BE2C (cell line): Measurements from ENCODE around the gene CBFA2T3.

Experiments used
- DNase-seq: peaks from one replicate; pipeline ENCODE4 v3.0.0-alpha.2; 2020
- H3K27me3 ChIP-seq: fragments of 250-450 bp; sonication (Bioruptor Pico); 2 replicates; pipeline ENCODE4 v1.5.1; 2020; ENCODE audit warnings: mild to moderate bottlenecking
- H3K36me3 ChIP-seq: fragments of 250-450 bp; sonication (Bioruptor Pico); 2 replicates; pipeline ENCODE4 v1.5.1; 2020; ENCODE audit warnings: mild to moderate bottlenecking
- H3K4me1 ChIP-seq: fragments of 250-450 bp; sonication (Bioruptor Pico); 2 replicates; pipeline ENCODE4 v1.5.1; 2020
- H3K4me3 ChIP-seq: 2 replicates; pipeline ENCODE4 v1.5.1; 2011; ENCODE audit warnings: low read depth, low read length
- H3K9me3 ChIP-seq: fragments of 250-450 bp; sonication (Bioruptor Pico); 2 replicates; pipeline ENCODE4 v1.5.1; 2020
- CTCF ChIP-seq: IDR thresholded peaks from 2 replicates; pipeline ENCODE4 v1.5.1; 2012; ENCODE audit warnings: mild to moderate bottlenecking, low read depth, low read length

Gene CBFA2T3

DNA sequence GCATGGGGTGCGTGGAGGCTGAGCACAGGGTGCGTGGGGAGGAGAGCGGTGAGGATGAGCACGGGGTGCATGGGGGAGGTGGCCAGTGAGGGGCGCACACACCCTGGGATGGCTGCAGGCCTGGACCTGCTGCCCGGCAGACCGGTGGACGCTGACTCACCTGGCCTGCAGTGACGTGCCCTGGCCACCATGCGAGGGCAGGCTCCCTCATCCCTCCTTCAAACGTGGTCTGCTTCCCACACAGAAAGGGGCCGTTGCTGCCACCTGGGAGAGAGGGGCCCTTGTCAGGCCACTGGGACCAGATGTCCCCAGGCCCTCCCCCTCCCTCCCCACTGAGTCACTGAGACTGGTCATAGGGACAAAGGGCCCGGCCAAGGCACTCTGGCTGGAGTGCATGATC lies 145.2 kb downstream of the CBFA2T3 start:
- no peaks in the 10 kb centered on the region for H3K4me1 ChIP-seq
- no peaks in the 10 kb centered on the region for H3K9me3 ChIP-seq
- no peak overlapping the region for H3K4me3 ChIP-seq
- no peak for TF ChIP-seq CTCF
- DNase-seq: no peak
- H3K36me3 ChIP-seq: no peaks in the 10 kb centered on the region
- H3K27me3 ChIP-seq: no peaks in the 10 kb centered on the region

DNA sequence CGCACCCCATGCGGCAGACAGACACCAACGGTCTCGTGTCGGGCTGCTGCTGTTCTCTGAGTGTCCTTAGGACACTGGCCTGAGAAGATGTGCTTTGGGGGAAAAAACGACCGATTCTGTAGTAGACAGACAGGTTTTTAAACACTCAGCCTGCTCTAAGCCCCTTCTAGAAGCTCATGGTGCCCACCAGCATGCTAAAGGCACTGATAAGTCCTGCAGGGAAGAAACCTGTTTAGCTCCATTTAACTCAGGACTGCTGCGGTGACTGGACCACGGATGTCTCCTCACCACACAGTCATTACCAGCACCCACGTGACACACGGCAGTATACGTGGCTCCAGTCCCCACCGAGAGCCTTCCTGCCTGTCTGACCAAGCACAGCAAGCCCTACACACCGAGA lies 146.2 kb downstream of the CBFA2T3 start:
- Histone ChIP-seq H3K9me3 (no peaks in the 10 kb centered on the region), H3K4me3 (no peak overlapping the region), H3K36me3 (no peaks in the 10 kb centered on the region), H3K27me3 (no peaks in the 10 kb centered on the region), H3K4me1 (no peaks in the 10 kb centered on the region)
- TF ChIP-seq CTCF: no peak
- no peak for DNase-seq

DNA sequence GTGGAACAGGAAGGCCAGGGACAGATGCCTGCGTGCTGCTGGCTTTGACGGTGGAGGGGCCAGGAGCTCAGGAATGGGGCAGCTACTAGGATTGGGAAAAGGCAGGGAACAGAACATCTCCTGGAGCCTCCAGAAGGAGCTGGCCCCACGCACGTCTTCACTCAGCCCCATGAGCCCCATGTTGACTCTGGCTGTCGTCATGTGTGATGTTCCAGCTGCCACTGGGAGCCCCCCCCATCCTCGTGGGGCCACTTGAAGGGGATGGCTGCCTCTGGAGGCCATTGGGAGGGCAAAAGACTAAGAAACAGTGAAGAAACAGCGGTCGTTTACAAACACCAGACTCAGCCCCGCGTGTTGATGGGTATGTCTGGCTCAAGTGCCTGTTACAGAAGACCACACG lies 146.7 kb downstream of the CBFA2T3 start:
- TF ChIP-seq CTCF: no peak
- H3K4me1 ChIP-seq: no peaks in the 10 kb centered on the region
- no peaks in the 10 kb centered on the region for H3K9me3 ChIP-seq
- no peaks in the 10 kb centered on the region for H3K36me3 ChIP-seq
- no peak overlapping the region for H3K4me3 ChIP-seq
- no peak for DNase-seq
- H3K27me3 ChIP-seq: no peaks in the 10 kb centered on the region

GRCh38 chr16:88828711-88829110 lies 148.3 kb downstream of the CBFA2T3 start:
- no peak for TF ChIP-seq CTCF
- H3K4me1 ChIP-seq: peaks cover 3% of the 10 kb centered on the region; the same call in 1 of the 2 replicates

GRCh38 chr16:88827727-88828126 lies 149.3 kb downstream of the CBFA2T3 start:
- no peak overlapping the region for H3K4me3 ChIP-seq
- no peaks in the 10 kb centered on the region for H3K36me3 ChIP-seq
- H3K9me3 ChIP-seq: no peaks in the 10 kb centered on the region
- peaks cover 3% of the 10 kb centered on the region; the same call in 1 of the 2 replicates for H3K4me1 ChIP-seq
- DNase-seq: no peak
- no peak for TF ChIP-seq CTCF
- H3K27me3 ChIP-seq: no peaks in the 10 kb centered on the region

More at GRCh38 chr16:88828711-88829110, 148.3 kb downstream of the CBFA2T3 start:
- Histone ChIP-seq H3K9me3 (no peaks in the 10 kb centered on the region), H3K27me3 (no peaks in the 10 kb centered on the region), H3K36me3 (no peaks in the 10 kb centered on the region), H3K4me3 (no peak overlapping the region)
- DNase-seq: no peak

DNA sequence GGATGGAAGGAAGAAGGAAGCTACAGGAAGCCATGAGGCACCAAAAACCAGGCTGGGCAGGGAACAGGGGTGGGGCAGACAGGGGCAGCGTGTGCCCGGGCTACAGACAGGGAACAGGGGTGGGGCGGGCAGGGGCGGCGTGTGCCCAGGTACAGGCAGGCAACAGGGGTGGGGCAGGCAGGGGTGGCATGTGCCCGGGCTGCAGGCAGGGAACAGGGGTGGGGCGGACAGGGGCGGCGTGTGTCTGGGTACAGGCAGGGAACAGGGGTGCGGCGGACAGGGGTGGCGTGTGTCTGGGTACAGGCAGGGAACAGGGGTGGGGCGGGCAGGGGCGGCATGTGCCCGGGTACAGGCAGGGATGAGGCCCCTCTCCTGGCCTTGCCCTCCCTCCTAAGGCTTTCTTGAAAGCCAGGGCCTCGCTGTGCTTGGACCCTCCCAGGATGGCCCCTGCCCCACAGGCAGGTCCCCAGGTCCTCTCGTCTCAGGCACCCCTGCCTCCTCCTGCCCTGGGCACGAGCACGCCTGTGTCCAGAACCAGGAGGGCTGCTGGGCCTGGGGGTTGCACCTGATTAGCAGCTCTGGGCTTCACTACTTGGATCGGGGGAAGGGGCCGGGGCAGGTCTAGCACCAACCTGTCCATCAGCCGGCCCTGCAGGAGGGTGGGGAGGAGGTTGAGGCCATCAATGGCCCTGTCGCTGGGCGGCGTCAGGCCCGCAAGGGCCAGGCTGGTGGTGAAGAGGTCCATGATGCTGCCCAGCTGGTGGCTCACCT lies 150.8 kb downstream of the CBFA2T3 start:
- DNase-seq: no peak
- H3K36me3 ChIP-seq: no peaks in the 10 kb centered on the region
- no peaks in the 10 kb centered on the region for H3K9me3 ChIP-seq
- no peak for TF ChIP-seq CTCF
- H3K27me3 ChIP-seq: no peaks in the 10 kb centered on the region
- no peak overlapping the region for H3K4me3 ChIP-seq
- peaks cover 3% of the 10 kb centered on the region; the same call in 1 of the 2 replicates for H3K4me1 ChIP-seq
